Stimulated activated CD8-positive, alpha-beta memory T cell treated with anti-CD3 and anti-CD28 coated beads, Interleukin-7, amount 100 ng/mL, for 24 hours (primary cell): Measurements from ENCODE around the gene PLAAT5.
"Not testable (repeated sequence)": the region's sequence is repeated elsewhere in the genome, so short reads cannot be mapped to it uniquely, and the experiment has no call there.

Experiments
- DNase-seq: peaks from one replicate; pipeline ENCODE4 v3.0.0-alpha.2; 2020; ENCODE audit warnings: low read depth

The PLAAT5 gene

DNA sequence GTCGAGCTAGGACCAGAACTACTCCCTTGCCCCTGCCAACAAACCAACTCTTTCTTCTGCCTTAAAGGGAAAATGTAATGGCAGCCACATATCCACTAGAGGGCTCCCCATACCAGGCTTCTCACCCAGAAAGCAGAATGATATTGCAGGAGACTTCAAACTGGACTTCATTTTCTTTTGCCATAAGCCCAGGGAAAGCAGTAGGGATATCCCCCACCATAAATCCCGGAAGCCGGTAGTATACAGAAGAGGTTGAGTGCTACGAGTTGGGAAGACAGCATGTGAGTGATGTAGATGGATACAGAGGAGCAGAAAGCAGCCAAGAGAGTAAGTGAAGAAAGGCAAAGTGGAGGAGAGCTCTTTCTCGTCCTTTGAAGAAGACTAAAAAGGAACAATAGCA is 12.1 kb downstream of the PLAAT5 start:
- peak; percentile 4 for DNase-seq

GRCh38 chr11:63476618-63477017 is 14.3 kb downstream of the PLAAT5 start:
- DNase-seq = no peak

DNA sequence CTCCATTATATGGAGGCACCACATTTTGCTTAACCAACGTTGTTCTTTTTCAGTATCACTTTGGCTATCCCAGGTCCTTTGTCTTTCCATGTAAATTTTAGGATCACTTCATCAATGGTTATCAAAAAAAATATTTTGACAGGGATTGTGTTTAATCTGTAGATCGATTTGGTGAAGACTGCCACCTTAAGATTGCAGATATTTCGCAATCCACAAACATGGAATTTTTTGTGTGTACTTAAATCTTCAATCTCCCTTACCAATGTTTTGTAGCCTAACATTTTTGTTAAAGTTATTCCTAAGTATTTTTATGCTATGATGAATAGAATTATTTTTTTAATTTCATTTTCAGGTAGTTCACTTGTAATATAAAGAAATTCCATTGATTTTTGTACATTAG is 18.6 kb downstream of the PLAAT5 start:
- no peak for DNase-seq

DNA sequence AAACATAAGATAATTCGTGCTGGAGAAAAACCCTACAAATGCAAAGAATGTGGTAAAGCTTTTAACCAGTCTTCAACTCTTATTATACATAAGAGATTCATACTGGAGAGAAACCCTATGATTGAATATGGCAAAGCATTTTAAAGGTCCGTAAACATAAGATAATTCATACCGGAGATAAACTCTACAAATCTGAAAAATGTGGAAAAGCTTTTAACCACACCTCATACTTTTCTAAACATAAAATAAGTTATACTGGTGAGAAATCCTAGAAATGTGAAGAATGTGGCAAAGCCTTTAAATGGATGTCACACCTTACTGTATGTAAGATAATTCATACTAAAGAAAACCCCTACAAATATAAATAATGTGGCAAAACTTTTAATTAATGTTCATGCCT is 20.7 kb downstream of the PLAAT5 start:
- DNase-seq = no peak

- no peak for DNase-seq
These were observed 28.8 kb downstream of the PLAAT5 start for GRCh38 chr11:63462137-63462536.

GRCh38 chr11:63459586-63459985 is 31.4 kb downstream of the PLAAT5 start:
- DNase-seq = no peak

DNA sequence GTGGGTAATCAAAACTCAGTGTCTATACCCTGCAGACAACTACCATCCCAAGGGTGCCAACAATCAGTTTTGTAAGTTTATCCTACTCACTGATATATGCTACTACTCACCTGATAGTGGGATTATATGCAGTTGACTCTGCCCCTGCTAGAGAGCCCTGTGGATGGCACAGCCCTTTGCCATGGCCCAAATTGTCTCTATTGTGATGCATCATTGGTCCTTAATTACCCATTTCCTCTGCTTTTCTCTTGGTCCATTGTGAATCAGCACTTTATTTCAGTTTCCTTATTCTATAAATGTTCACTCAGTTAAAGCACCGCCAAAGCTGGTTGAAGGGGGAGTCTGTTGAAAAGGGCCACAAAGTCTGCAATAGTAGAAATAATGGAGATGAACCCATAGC is 42.3 kb downstream of the PLAAT5 start:
- DNase-seq = no peak

GRCh38 chr11:63445720-63446119 is 45.2 kb downstream of the PLAAT5 start:
- no peak for DNase-seq

GRCh38 chr11:63445118-63445517 is 45.8 kb downstream of the PLAAT5 start:
- no peak for DNase-seq

- no peak for DNase-seq
These were observed 46.8 kb downstream of the PLAAT5 start for GRCh38 chr11:63444160-63444559.

- DNase-seq = no peak
These were observed 47.3 kb downstream of the PLAAT5 start for GRCh38 chr11:63443714-63444113.

DNA sequence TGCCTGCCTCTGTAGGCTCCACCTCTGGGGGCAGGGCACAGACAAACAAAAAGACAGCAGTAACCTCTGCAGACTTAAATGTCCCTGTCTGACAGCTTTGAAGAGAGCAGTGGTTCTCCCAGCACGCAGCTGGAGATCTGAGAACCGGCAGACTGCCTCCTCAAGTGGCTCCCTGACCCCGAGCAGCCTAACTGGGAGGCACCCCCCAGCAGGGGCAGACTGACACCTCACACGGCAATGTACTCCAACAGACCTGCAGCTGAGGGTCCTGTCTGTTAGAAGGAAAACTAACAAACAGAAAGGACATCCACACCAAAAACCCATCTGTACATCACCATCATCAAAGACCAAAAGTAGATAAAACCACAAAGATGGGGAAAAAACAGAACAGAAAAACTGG is 55.1 kb downstream of the PLAAT5 start:
- not testable (repeated sequence) for DNase-seq

DNA sequence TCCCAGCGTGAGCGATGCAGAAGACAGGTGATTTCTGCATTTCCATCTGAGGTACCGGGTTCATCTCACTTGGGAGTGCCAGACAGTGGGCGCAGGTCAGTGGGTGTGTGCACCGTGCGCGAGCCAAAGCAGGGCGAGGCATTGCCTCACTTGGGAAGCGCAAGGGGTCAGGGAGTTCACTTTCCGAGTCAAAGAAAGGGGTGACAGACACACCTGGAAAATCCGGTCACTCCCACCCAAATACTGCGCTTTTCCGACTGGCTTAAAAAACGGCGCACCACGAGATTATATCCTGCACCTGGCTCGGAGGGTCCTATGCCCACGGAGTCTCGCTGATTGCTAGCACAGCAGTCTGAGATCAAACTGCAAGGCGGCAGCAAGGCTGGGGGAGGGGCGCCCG is 55.6 kb downstream of the PLAAT5 start:
- DNase-seq = not testable (repeated sequence)

- not testable (repeated sequence) for DNase-seq
These were observed 60.2 kb downstream of the PLAAT5 start for GRCh38 chr11:63430731-63431130.

DNA sequence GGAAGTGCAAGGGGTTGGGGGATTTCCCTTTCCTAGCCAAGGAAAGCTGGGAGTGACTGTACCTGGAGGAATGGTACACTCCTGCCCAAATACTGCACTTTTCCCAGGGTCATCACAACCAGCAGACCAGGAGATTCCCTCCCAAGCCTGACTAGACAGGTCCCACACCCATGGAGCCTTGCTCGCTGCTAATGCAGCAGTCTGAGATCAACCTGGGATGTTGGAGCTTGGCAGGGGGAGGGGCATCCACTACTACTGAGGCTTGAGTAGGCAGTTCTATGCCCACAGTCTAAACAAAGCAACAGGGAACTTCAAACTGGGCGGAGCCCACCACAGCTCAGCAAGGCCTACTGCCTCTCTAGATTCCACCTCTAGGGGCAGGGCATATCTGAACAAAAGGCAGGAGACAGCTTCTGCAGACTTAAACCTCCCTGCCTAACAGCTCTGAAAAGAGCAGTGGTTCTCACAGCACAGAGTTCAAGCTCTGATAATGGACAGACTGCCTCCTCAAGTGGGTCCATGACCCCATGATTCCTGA is 62.9 kb downstream of the PLAAT5 start:
- no peak for DNase-seq

DNA sequence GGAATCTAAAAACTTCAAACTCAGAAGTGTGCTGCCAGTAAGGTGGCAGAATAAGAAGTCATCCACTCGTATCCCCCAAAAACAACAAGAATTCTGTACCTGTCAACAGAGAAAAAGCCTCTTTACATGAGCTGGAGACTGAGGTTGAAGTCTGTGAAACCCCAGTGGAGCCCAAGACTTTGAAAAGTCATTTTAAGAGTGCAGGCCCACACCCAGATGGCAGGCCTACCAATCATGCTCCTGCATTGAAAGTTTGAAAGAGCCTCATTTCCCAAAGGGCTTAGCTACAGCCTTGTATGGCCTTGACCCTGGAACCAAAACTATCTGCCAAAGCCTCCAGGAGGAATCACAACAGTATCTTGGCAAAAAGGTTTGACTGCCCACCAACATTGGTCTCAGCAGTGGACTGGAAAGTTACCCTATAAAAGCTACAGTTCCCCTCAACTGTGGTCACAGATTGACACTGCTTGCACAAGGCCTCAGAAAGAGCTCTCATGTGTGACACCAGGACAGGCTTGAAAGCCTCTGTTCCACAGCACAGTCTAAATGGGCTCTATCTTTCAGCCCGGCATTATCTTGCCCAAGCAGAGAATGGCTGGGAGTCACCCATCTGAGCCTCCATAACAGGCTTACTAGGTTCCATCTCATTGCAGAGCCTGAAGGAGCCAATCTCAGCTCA is 73.7 kb downstream of the PLAAT5 start:
- DNase-seq = no peak
